Sigmoid colon (tissue), 7 donors: ENCODE measurements around the gene OCRL. TPM values are rescaled to one million over a fixed set of nuclear protein-coding genes. Genes with fewer than 3 reads are reported as not detected.

Experiments
- DNase-seq: peaks from one replicate; pipeline ENCODE4 v3.0.0-alpha.2; 2019
- H3K27ac ChIP-seq, 4 donors: fragments of 200-600 bp; sonication (generic); one replicate each; pipeline ENCODE4 v1.5.1; 2016 to 2019; ENCODE audit warnings: mild to moderate bottlenecking in 1 of 4
- H3K27me3 ChIP-seq, 3 donors: fragments of 200-600 bp; sonication (generic); one replicate each; pipeline ENCODE4 v1.5.1; 2019; ENCODE audit warnings: mild to moderate bottlenecking in 1 of 3
- H3K36me3 ChIP-seq, 4 donors: fragments of 200-600 bp; sonication (generic); one replicate each; pipeline ENCODE4 v1.5.1; 2016 to 2019
- H3K4me1 ChIP-seq, 4 donors: fragments of 200-600 bp; sonication (generic); one replicate each; pipeline ENCODE4 v1.5.1; 2017 to 2019
- H3K4me3 ChIP-seq, 4 donors: fragments of 200-600 bp; sonication (generic); one replicate each; pipeline ENCODE4 v1.5.1; 2017 to 2019; ENCODE audit warnings: mild to moderate bottlenecking in 2 of 4, moderate library complexity in 1 of 4
- H3K9me3 ChIP-seq, 4 donors: fragments of 200-600 bp in 3 of 4; sonication (generic) in 3 of 4; one replicate each; pipeline versions ENCODE4 v1.5.1 to v1.6.1; 2013 to 2019
- EP300 ChIP-seq, 4 donors: sonication (generic); formaldehyde crosslinking; IDR thresholded peaks; one replicate each; pipeline ENCODE4 v1.6.1; 2017; ENCODE audit warnings: antibody characterized with exemption in 4 of 4
- POLR2A ChIP-seq, 2 donors: fragments of 450-650 bp; IDR thresholded peaks; one replicate each; pipeline ENCODE4 v1.6.1; 2016; ENCODE audit warnings: antibody characterized with exemption in 2 of 2, mild to moderate bottlenecking in 2 of 2, moderate library complexity in 2 of 2
- POLR2AphosphoS5 ChIP-seq, 4 donors: sonication (generic); formaldehyde crosslinking; IDR thresholded peaks; one replicate each; pipeline ENCODE4 v1.6.1; 2017; ENCODE audit warnings: antibody characterized with exemption in 4 of 4
- WGBS, 2 donors: extraction: QIAGEN DNeasy Blood & Tissue Kit; methylation state at CpG; one replicate each; pipeline ENCODE4 v1.1.7; 2013; 5-methylcytosine and 5-hydroxymethylcytosine counted together
- intact Hi-C: fragments of 100-400 bp; cut with DNase I; formaldehyde crosslinking; loops from one replicate; pipeline ENCODE4 v1.15.1; 2023
- polyA plus RNA-seq, 3 donors: library from polyadenylated mRNA; stranded (reverse); fragments of 200-250 nt; gene quantifications; one replicate each; pipeline ENCODE4 v1.2.3, GENCODE V29; 2013
- small RNA-seq, 3 donors: library from RNA; depleted of rRNA; stranded (forward); fragments of <200 nt; gene quantifications; one replicate each; pipeline ENCODE3, GENCODE V24; 2016
- total RNA-seq, 4 donors: library from RNA; depleted of rRNA; stranded (reverse); fragments of >200 nt; gene quantifications; one replicate each; pipeline ENCODE4 v1.1.0, GENCODE V29; 2016
- TF ChIP-seq, protein P1 (sequence below), 4 experiments: fragments of 450-650 bp in 3 of 4; fragments of 200-600 bp in 1 of 4; IDR thresholded peaks; one replicate each; pipeline ENCODE4 v1.5.1; 2016 to 2019; ENCODE audit warnings: antibody characterized with exemption in 4 of 4, mild to moderate bottlenecking in 3 of 4, moderate library complexity in 2 of 4
- donor health status: healthy with polysubstance abuse.
- donor health status: Bipolar disorder and iron deficiency.
- donor health status: healthy.

OCRL gene
- total and polyA plus RNA-seq, 7 donors = 12.2 to 24.1 (median 15.1) TPM

DNA sequence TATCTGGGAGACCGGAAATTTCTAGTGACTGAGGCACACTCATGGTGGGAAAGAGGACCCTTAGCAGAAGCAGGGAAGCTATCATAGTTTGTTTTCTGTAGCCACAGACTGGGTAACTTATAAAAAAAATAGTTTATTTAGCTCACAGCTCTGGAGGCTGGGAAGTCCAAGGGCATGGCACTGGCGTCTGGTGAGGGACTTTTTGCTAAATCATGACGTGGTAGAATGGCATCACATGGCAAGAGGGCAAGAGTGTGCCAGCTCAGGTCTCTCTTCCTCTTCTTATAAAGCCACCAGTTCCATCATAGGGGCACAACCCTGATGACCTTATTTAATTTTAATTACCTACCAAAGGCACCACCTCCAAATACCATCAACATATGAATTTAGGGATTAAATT is 101.4 kb downstream of the OCRL start:
- TF ChIP-seq EP300 (IDR thresholded peaks at IDR 0.05) (no peak), POLR2AphosphoS5 (IDR thresholded peaks at IDR 0.05) (no peak), POLR2A (IDR thresholded peaks at IDR 0.05) (no peak)
- TF ChIP-seq, protein P1, sequence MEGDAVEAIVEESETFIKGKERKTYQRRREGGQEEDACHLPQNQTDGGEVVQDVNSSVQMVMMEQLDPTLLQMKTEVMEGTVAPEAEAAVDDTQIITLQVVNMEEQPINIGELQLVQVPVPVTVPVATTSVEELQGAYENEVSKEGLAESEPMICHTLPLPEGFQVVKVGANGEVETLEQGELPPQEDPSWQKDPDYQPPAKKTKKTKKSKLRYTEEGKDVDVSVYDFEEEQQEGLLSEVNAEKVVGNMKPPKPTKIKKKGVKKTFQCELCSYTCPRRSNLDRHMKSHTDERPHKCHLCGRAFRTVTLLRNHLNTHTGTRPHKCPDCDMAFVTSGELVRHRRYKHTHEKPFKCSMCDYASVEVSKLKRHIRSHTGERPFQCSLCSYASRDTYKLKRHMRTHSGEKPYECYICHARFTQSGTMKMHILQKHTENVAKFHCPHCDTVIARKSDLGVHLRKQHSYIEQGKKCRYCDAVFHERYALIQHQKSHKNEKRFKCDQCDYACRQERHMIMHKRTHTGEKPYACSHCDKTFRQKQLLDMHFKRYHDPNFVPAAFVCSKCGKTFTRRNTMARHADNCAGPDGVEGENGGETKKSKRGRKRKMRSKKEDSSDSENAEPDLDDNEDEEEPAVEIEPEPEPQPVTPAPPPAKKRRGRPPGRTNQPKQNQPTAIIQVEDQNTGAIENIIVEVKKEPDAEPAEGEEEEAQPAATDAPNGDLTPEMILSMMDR (IDR thresholded peaks at IDR 0.05) = no peak
- intact Hi-C loops = no loop called here
- no peak overlapping the region for H3K27ac ChIP-seq
- no peaks in the 10 kb centered on the region for H3K4me1 ChIP-seq
- H3K36me3 ChIP-seq = no peaks in the 10 kb centered on the region
- 86 to 91% methylated on average over 3 of the region's 3 CpGs for WGBS, 2 donors
- H3K4me3 ChIP-seq = no peak overlapping the region
- no peaks in the 10 kb centered on the region for H3K9me3 ChIP-seq
- no peaks in the 10 kb centered on the region for H3K27me3 ChIP-seq
- DNase-seq = no peak

DNA sequence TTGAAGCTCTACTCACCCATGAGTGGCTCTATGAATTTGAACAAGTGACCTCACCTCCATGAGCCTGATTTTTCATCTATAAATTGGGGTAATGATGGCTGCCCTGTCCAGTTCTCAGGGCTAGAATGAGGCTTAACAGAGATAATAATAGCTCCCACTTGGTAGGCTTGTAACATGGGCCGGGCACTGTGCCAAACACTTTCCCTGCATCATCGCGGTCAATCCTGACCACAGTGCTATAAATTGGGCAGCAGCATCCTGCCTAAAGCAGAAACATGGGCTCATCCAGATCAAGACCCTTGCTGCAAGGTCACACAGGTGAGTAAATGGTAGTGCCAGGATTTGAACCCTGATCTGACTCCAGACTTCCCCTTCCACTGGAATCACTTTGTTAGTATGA is 101.9 kb downstream of the OCRL start:
- no peaks in the 10 kb centered on the region for H3K4me1 ChIP-seq
- H3K36me3 ChIP-seq = no peaks in the 10 kb centered on the region
- no peak for TF ChIP-seq EP300 (IDR thresholded peaks at IDR 0.05)
- TF ChIP-seq POLR2A (IDR thresholded peaks at IDR 0.05) = no peak
- TF ChIP-seq POLR2AphosphoS5 (IDR thresholded peaks at IDR 0.05) = no peak
- TF ChIP-seq, protein P1 (IDR thresholded peaks at IDR 0.05) = no peak
- no peaks in the 10 kb centered on the region for H3K9me3 ChIP-seq
- no peaks in the 10 kb centered on the region for H3K27me3 ChIP-seq
- 48 to 90% methylated on average over 3 of the region's 3 CpGs for WGBS, 2 donors
- no peak for DNase-seq
- no peak overlapping the region for H3K27ac ChIP-seq
- intact Hi-C loops = no loop called here
- H3K4me3 ChIP-seq = no peak overlapping the region

Small RNA genes lying within 50 kb of the gene (small RNA-seq; reads per million reads assigned to genes)
- 0 reads per million in 3 donors for gene RF01169

Other genes with a start within 250 kb of the OCRL start
- gene SMARCA1, start 16.8 kb upstream of the OCRL start, total RNA-seq = 10 to 100 TPM; 40.7 to 70.3 (median 44.8) TPM
- gene SMARCA1, start 16.8 kb upstream of the OCRL start, polyA plus RNA-seq = 1 to 10 TPM; 1.2 to 6.6 (median 4.8) TPM
- under 1 TPM in 2 of 4 donors, not detected in 2; 0.36 to 0.81 TPM for gene APLN, start 114.7 kb downstream of the OCRL start, total RNA-seq
- gene APLN, start 114.7 kb downstream of the OCRL start, polyA plus RNA-seq = under 1 TPM in 1 of 3 donors, not detected in 2; 0.47 TPM
- gene XPNPEP2, start 198.7 kb downstream of the OCRL start, total RNA-seq = 10 to 100 TPM in 1 of 4 donors, 1 to 10 TPM in 3; 2.6 to 11.1 (median 4.7) TPM
- 1 to 10 TPM; 1.8 to 3.3 (median 2.5) TPM for gene XPNPEP2, start 198.7 kb downstream of the OCRL start, polyA plus RNA-seq
- 1 to 10 TPM; 1.7 to 8.7 (median 5.9) TPM for gene SASH3, start 239.7 kb downstream of the OCRL start, total RNA-seq
- gene SASH3, start 239.7 kb downstream of the OCRL start, polyA plus RNA-seq = 10 to 100 TPM in 2 of 3 donors, 1 to 10 TPM in 1; 6.2 to 48.3 (median 13.2) TPM